B cell (primary cell): Measurements from ENCODE around the gene EHD4. TPM values are rescaled to one million over a fixed set of nuclear protein-coding genes. Genes with fewer than 3 reads are reported as not detected.

Experiments
- ATAC-seq: fragments of 200-7000 bp; cut with Tn5 transposase; one replicate; pipeline ENCODE4 v1.10.0; 2021; ENCODE audit warnings: low read depth, mild to moderate bottlenecking, moderate number of reproducible peaks, moderate library complexity
- CTCF ChIA-PET: fragments of 350-600 bp; sonication (Branson Sonifier 250); formaldehyde crosslinking; loops from one replicate; lab custom pipeline; 2021; ENCODE audit warnings: antibody characterized with exemption, inconsistent platforms; lab: Charles Lee
- POLR2A ChIA-PET: fragments of 350-600 bp; sonication (Branson Sonifier 250); formaldehyde crosslinking; loops from one replicate; lab custom pipeline; 2021; ENCODE audit warnings: antibody characterized with exemption; lab: Charles Lee
- DNase-seq: peaks from one replicate; pipeline ENCODE4 v3.0.0; 2013
- H2AFZ ChIP-seq: 2 replicates; pipeline ENCODE4 v1.6.1; 2012; ENCODE audit warnings: mild to moderate bottlenecking, low read depth, low read length; ENCODE audit not compliant: insufficient read depth, poor library complexity, severe bottlenecking
- H3K27ac ChIP-seq, 2 donors: 1 replicate in 1 of 2; 2 replicates in 1 of 2; pipeline ENCODE4 v1.5.1; 2012 to 2013; ENCODE audit warnings: low read length in 2 of 2, mild to moderate bottlenecking in 2 of 2, moderate library complexity in 1 of 2
- H3K27me3 ChIP-seq, 4 experiments: fragments of 200-600 bp in 1 of 4; sonication (generic) in 1 of 4; replicated peaks in 1 of 4; 1 replicate in 2 of 4; 2 replicates in 2 of 4; pipeline versions ENCODE4 v1.6.1 to v1.7.0; 2013 to 2016; ENCODE audit warnings: low read length in 3 of 4, mild to moderate bottlenecking in 2 of 4, mixed read lengths in 1 of 4, moderate library complexity in 1 of 4; ENCODE audit not compliant: insufficient read depth in 4 of 4, control insufficient read depth in 3 of 4; ENCODE audit errors: control extremely low read depth in 1 of 4
- H3K36me3 ChIP-seq, 2 experiments: replicated peaks in 1 of 2; 1 replicate in 1 of 2; 2 replicates in 1 of 2; pipeline versions ENCODE4 v1.6.1 to v1.7.1; 2013; ENCODE audit warnings: low read length in 1 of 2; ENCODE audit not compliant: insufficient read depth in 2 of 2, control insufficient read depth in 1 of 2; ENCODE audit errors: control extremely low read depth in 1 of 2, extremely low read depth in 1 of 2
- H3K4me1 ChIP-seq, 2 donors: fragments of 200-600 bp in 1 of 2; sonication (generic) in 1 of 2; 1 replicate in 1 of 2; 2 replicates in 1 of 2; pipeline versions ENCODE4 v1.5.1 to v1.6.1; 2013 to 2017; ENCODE audit warnings: low read length in 2 of 2; ENCODE audit not compliant: control insufficient read depth in 2 of 2, insufficient read depth in 2 of 2
- H3K4me2 ChIP-seq: replicated peaks from 2 replicates; pipeline ENCODE3; 2012; ENCODE audit warnings: mild to moderate bottlenecking, low read depth, low read length; ENCODE audit not compliant: poor library complexity, severe bottlenecking
- H3K4me3 ChIP-seq, 5 experiments: fragments of 200-600 bp in 1 of 5; sonication (generic) in 1 of 5; 1 replicate in 3 of 5; 2 replicates in 2 of 5; pipeline versions ENCODE4 v1.5.1 to v1.7.0; 2011 to 2016; ENCODE audit warnings: low read length in 4 of 5, mild to moderate bottlenecking in 4 of 5, low read depth in 2 of 5, control low read depth in 1 of 5, moderate library complexity in 1 of 5; ENCODE audit not compliant: insufficient read depth in 1 of 5; ENCODE audit errors: control extremely low read depth in 1 of 5, extremely low read depth in 1 of 5
- H3K79me2 ChIP-seq: fragments of 200-600 bp; sonication (generic); one replicate; pipeline ENCODE4 v1.6.0; 2016; ENCODE audit warnings: low read length; ENCODE audit not compliant: control insufficient read depth, insufficient read depth
- H3K9ac ChIP-seq: fragments of 200-600 bp; sonication (generic); 2 replicates; pipeline ENCODE4 v1.6.1; 2017; ENCODE audit warnings: mild to moderate bottlenecking, low read length, moderate library complexity
- H3K9me3 ChIP-seq, 3 donors: one replicate each; pipeline versions ENCODE4 v1.6.1 to v1.7.1; 2013; ENCODE audit warnings: low read length in 2 of 3; ENCODE audit not compliant: control insufficient read depth in 2 of 3, insufficient read depth in 1 of 3; ENCODE audit errors: control extremely low read depth in 1 of 3
- H4K20me1 ChIP-seq: 2 replicates; pipeline ENCODE4 v1.6.0; 2012; ENCODE audit warnings: mild to moderate bottlenecking, low read length; ENCODE audit not compliant: insufficient read depth, control insufficient read depth, poor library complexity, severe bottlenecking
- H3K27ac Mint-ChIP-seq: one replicate; pipeline ENCODE4 v1.8.0; 2021; ENCODE audit warnings: mixed read lengths
- H3K27me3 Mint-ChIP-seq: one replicate; pipeline ENCODE4 v1.8.0; 2021; ENCODE audit warnings: mixed read lengths
- H3K4me1 Mint-ChIP-seq: one replicate; pipeline ENCODE4 v1.8.0; 2021; ENCODE audit warnings: mixed read lengths
- H3K4me3 Mint-ChIP-seq: one replicate; pipeline ENCODE4 v1.8.0; 2021; ENCODE audit warnings: mixed read lengths
- H3K9me3 Mint-ChIP-seq: one replicate; pipeline ENCODE4 v1.8.0; 2022; ENCODE audit warnings: mixed read lengths; ENCODE audit not compliant: insufficient read depth
- CTCF ChIP-seq: fragments of 200-600 bp; IDR thresholded peaks from one replicate; pipeline ENCODE4 v1.8.0; 2022; ENCODE audit warnings: antibody characterized with exemption, mild to moderate bottlenecking
- EZH2 ChIP-seq: IDR thresholded peaks from 2 replicates; pipeline ENCODE4 v1.6.1; 2012; ENCODE audit warnings: borderline replicate concordance, low read depth, mild to moderate bottlenecking, moderate library complexity, low read length; ENCODE audit not compliant: insufficient read depth, poor library complexity, severe bottlenecking
- WGBS: methylation state at CpG from one replicate; pipeline ENCODE4 v1.1.5; 2013; ENCODE audit warnings: missing lambda C conversion rate; ENCODE audit not compliant: insufficient coverage; 5-methylcytosine and 5-hydroxymethylcytosine counted together
- intact Hi-C: fragments of 100-400 bp; cut with micrococcal nuclease; formaldehyde crosslinking; loops from one replicate; pipeline ENCODE4 v1.10.0; 2022
- polyA plus RNA-seq: library from polyadenylated mRNA; depleted of rRNA; stranded (reverse); fragments of >200 nt; gene quantifications from 2 replicates; pipeline ENCODE4 v1.2.3, GENCODE V29; 2012
- small RNA-seq: library from RNA; depleted of rRNA; stranded (forward); fragments of <200 nt; gene quantifications from one replicate; pipeline ENCODE3, GENCODE V24; 2012; ENCODE audit warnings: low replicate concordance, low read depth; ENCODE audit not compliant: insufficient read length
- total RNA-seq, 2 donors: library from RNA; stranded (reverse); fragments of 120-200 nt in 1 of 2; gene quantifications; 1 replicate in 1 of 2; 2 replicates in 1 of 2; pipeline versions ENCODE4 v1.2.3 to v1.2.4, GENCODE V29; 2013 to 2022

EHD4 gene
- total and polyA plus RNA-seq, 2 donors (not counting 1 experiment from before 2014, with no cell fraction given): 3.1 to 12.7 TPM

- no peaks in the 10 kb centered on the region for H3K9me3 Mint-ChIP-seq
- peaks cover 2% of the 10 kb centered on the region for H3K4me1 Mint-ChIP-seq
- no peaks in the 10 kb centered on the region for H3K79me2 ChIP-seq
- H3K27me3 Mint-ChIP-seq: no peaks in the 10 kb centered on the region
- H3K4me1 ChIP-seq: no peaks in the 10 kb centered on the region
- H3K4me3 Mint-ChIP-seq: no peak overlapping the region
- no peak for TF ChIP-seq EZH2
- TF ChIP-seq CTCF: no peak
- ATAC-seq (no peak), DNase-seq (no peak)
- intact Hi-C loops: no loop called here
- no peak overlapping the region for H3K27ac ChIP-seq
- H3K36me3 ChIP-seq: peaks cover 0 to 29% of the 10 kb centered on the region in 2 experiments
- H3K27me3 ChIP-seq: peaks cover 0 to 4% (median 0%) of the 10 kb centered on the region in 4 experiments
- no peak overlapping the region for H3K27ac Mint-ChIP-seq
- no peak overlapping the region for H3K4me2 ChIP-seq
- ChIA-PET CTCF (interaction anchor here (0.8 kb wide), 1 partner anchor 57 kb away, joined by 3 read pairs; no protein-coding TSS in a partner anchor), POLR2A (no interaction called here)
- H3K9ac ChIP-seq: no peak overlapping the region
- H4K20me1 ChIP-seq: no peaks in the 10 kb centered on the region
- H2AFZ ChIP-seq: no peak overlapping the region
- 95% methylated on average over 9 of the region's 9 CpGs for WGBS
- H3K4me3 ChIP-seq: no peak overlapping the region
- H3K9me3 ChIP-seq: no peaks in the 10 kb centered on the region
These were observed 124.4 kb downstream of the EHD4 start for GRCh38 chr15:41847981-41848380.

GRCh38 chr15:41847206-41847605 lies 125.2 kb downstream of the EHD4 start:
- intact Hi-C loops: no loop called here
- Histone ChIP-seq H3K9ac (no peak overlapping the region), H3K36me3 (peaks cover 0 to 29% of the 10 kb centered on the region in 2 experiments), H3K4me3 (no peak overlapping the region), H3K4me2 (no peak overlapping the region), H3K79me2 (no peaks in the 10 kb centered on the region), H3K27me3 (peaks cover 0 to 3% (median 0%) of the 10 kb centered on the region in 4 experiments), H3K4me1 (no peaks in the 10 kb centered on the region), H4K20me1 (no peaks in the 10 kb centered on the region), H2AFZ (no peak overlapping the region), H3K27ac (no peak overlapping the region), H3K9me3 (no peaks in the 10 kb centered on the region)
- ChIA-PET POLR2A (no interaction called here), CTCF (interaction anchor here (1.6 kb wide), 1 partner anchor 36 kb away, joined by 4 read pairs; no protein-coding TSS in a partner anchor)
- H3K4me3 Mint-ChIP-seq: no peak overlapping the region
- H3K9me3 Mint-ChIP-seq: no peaks in the 10 kb centered on the region
- H3K27me3 Mint-ChIP-seq: no peaks in the 10 kb centered on the region
- no peak for TF ChIP-seq CTCF
- TF ChIP-seq EZH2: no peak
- WGBS: 96% methylated on average over 14 of the region's 14 CpGs
- no peak for DNase-seq
- no peak for ATAC-seq
- no peak overlapping the region for H3K27ac Mint-ChIP-seq
- peaks cover 2% of the 10 kb centered on the region for H3K4me1 Mint-ChIP-seq

Small RNA genes within 50 kb of the gene (small RNA-seq; reads per million reads assigned to genes)
- gene MIR4310: not detected
- gene RNA5SP393: not detected

Other genes with a start within 250 kb of the EHD4 start
- gene MAPKBP1, start 198.1 kb downstream of the EHD4 start, total RNA-seq: 59.2 and 65.5 TPM in 2 replicates
- gene MAPKBP1, start 198.1 kb downstream of the EHD4 start, polyA plus RNA-seq: 13.9 and 14.1 TPM in 2 replicates
- 41.1 and 43.9 TPM in 2 replicates for gene JMJD7, start 144.5 kb downstream of the EHD4 start, total RNA-seq
- 24.2 and 33.4 TPM in 2 replicates for gene JMJD7, start 144.5 kb downstream of the EHD4 start, polyA plus RNA-seq
- gene PLA2G4B, start 133.7 kb downstream of the EHD4 start, total RNA-seq: 22.6 and 24.3 TPM in 2 replicates
- gene PLA2G4B, start 133.7 kb downstream of the EHD4 start, polyA plus RNA-seq: 28.8 and 33.2 TPM in 2 replicates
- 0.68 and 1.4 TPM in 2 replicates for gene SPTBN5, start 78.5 kb downstream of the EHD4 start, total RNA-seq
- 0.55 and 0.94 TPM in 2 replicates for gene SPTBN5, start 78.5 kb downstream of the EHD4 start, polyA plus RNA-seq
- not detected in 2 replicates for gene PLA2G4E, start 48.5 kb upstream of the EHD4 start, total RNA-seq
- gene PLA2G4E, start 48.5 kb upstream of the EHD4 start, polyA plus RNA-seq: not detected in 2 replicates
- not detected in 2 replicates for gene PLA2G4D, start 122.0 kb upstream of the EHD4 start, total RNA-seq
- not detected in 2 replicates for gene PLA2G4D, start 122.0 kb upstream of the EHD4 start, polyA plus RNA-seq
- not detected in 2 replicates for gene PLA2G4F, start 184.1 kb upstream of the EHD4 start, total RNA-seq
- gene PLA2G4F, start 184.1 kb upstream of the EHD4 start, polyA plus RNA-seq: not detected in 2 replicates
- 145 and 149 TPM in 2 replicates for gene VPS39, start 235.7 kb upstream of the EHD4 start, total RNA-seq
- gene VPS39, start 235.7 kb upstream of the EHD4 start, polyA plus RNA-seq: 82.8 and 118 TPM in 2 replicates